KMS-11 (cell line): ENCODE data around the gene DSE.

Experiments used
- H2AFZ ChIP-seq: fragments of 200-600 bp; sonication (generic); 2 replicates; pipeline ENCODE4 v1.6.1; 2016; ENCODE audit warnings: antibody characterized with exemption, mixed run types, low read depth
- H3K27ac ChIP-seq: fragments of 200-600 bp; sonication (generic); 2 replicates; pipeline ENCODE4 v1.6.1; 2016; ENCODE audit warnings: mild to moderate bottlenecking, mixed run types
- H3K27me3 ChIP-seq: fragments of 200-600 bp; sonication (generic); 2 replicates; pipeline ENCODE4 v1.6.1; 2017; ENCODE audit warnings: mild to moderate bottlenecking, low read depth, mixed run types, moderate library complexity; ENCODE audit not compliant: insufficient read depth
- H3K36me3 ChIP-seq: fragments of 200-600 bp; sonication (generic); 2 replicates; pipeline ENCODE4 v1.6.1; 2017; ENCODE audit warnings: mild to moderate bottlenecking, mixed run types; ENCODE audit not compliant: insufficient read depth
- H3K4me1 ChIP-seq: fragments of 200-600 bp; sonication (generic); 2 replicates; pipeline ENCODE4 v1.6.1; 2016; ENCODE audit warnings: mild to moderate bottlenecking, low read depth, mixed run types; ENCODE audit not compliant: poor library complexity, severe bottlenecking
- H3K4me2 ChIP-seq: fragments of 200-600 bp; sonication (generic); 2 replicates; pipeline ENCODE4 v1.7.0; 2016; ENCODE audit warnings: mild to moderate bottlenecking, mixed run types
- H3K4me3 ChIP-seq: fragments of 200-600 bp; sonication (generic); IDR thresholded peaks from 2 replicates; pipeline ENCODE4 v1.6.1; 2017; ENCODE audit warnings: low read depth, low read length, mixed read lengths; ENCODE audit not compliant: insufficient read depth
- H3K79me2 ChIP-seq: fragments of 200-600 bp; sonication (generic); 2 replicates; pipeline ENCODE4 v1.6.1; 2016; ENCODE audit warnings: low read depth, mixed run types; ENCODE audit not compliant: insufficient read depth
- H3K9ac ChIP-seq: fragments of 200-600 bp; sonication (generic); 2 replicates; pipeline ENCODE4 v1.6.1; 2016; ENCODE audit warnings: mild to moderate bottlenecking, mixed run types
- H4K20me1 ChIP-seq: fragments of 200-600 bp; sonication (generic); 2 replicates; pipeline ENCODE4 v1.6.1; 2016; ENCODE audit warnings: mild to moderate bottlenecking, mixed run types; ENCODE audit not compliant: insufficient read depth
- CTCF ChIP-seq: fragments of 200-600 bp; sonication (generic); conservative IDR thresholded peaks from 2 replicates; pipeline ENCODE4 v1.6.1; 2017; ENCODE audit warnings: low read depth, mild to moderate bottlenecking, antibody characterized with exemption, low read length, moderate library complexity, mixed read lengths

Gene DSE

DNA sequence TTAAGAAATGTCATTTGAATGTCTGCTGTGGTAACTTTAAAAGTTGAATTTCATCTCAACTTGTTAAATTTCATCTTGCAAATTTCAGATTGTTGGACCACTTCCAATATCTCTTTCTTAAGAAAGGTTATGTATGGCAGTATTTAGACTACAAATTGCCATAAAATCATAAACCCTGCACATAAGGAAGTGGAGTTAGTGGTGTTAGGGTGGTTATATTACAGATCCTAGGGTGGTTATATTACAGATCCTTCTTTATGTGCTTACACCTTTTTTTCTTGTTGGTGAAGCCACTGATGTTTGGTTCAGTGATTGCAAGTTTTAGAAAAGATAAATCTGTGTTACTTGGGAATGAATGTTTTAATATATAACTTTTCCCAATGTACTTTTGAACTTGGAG is 9.0 kb downstream of the DSE start:
- Histone ChIP-seq H3K36me3 (no peaks in the 10 kb centered on the region), H3K79me2 (no peaks in the 10 kb centered on the region), H4K20me1 (no peaks in the 10 kb centered on the region), H3K4me3 (no peak overlapping the region), H2AFZ (no peak overlapping the region), H3K4me1 (no peaks in the 10 kb centered on the region), H3K27ac (no peak overlapping the region), H3K27me3 (no peaks in the 10 kb centered on the region), H3K9ac (no peak overlapping the region), H3K4me2 (no peak overlapping the region)
- no peak for TF ChIP-seq CTCF

GRCh38 chr6:116380346-116380745 is 9.6 kb downstream of the DSE start:
- Histone ChIP-seq H3K79me2 (no peaks in the 10 kb centered on the region), H3K4me1 (no peaks in the 10 kb centered on the region), H3K9ac (no peak overlapping the region)

GRCh38 chr6:116381000-116381399 is 10.3 kb downstream of the DSE start:
- Histone ChIP-seq H3K36me3 (no peaks in the 10 kb centered on the region), H3K9ac (no peak overlapping the region), H3K27me3 (no peaks in the 10 kb centered on the region), H4K20me1 (no peaks in the 10 kb centered on the region), H3K4me1 (no peaks in the 10 kb centered on the region), H3K4me3 (no peak overlapping the region), H3K27ac (no peak overlapping the region), H3K79me2 (no peaks in the 10 kb centered on the region), H3K4me2 (no peak overlapping the region), H2AFZ (no peak overlapping the region)
- TF ChIP-seq CTCF, result no peak

More at GRCh38 chr6:116380346-116380745, 9.6 kb downstream of the DSE start:
- no peak overlapping the region for H3K4me3 ChIP-seq
- H3K27ac ChIP-seq, result no peak overlapping the region
- TF ChIP-seq CTCF, result no peak
- H2AFZ ChIP-seq, result no peak overlapping the region
- no peak overlapping the region for H3K4me2 ChIP-seq
- no peaks in the 10 kb centered on the region for H4K20me1 ChIP-seq
- H3K36me3 ChIP-seq, result no peaks in the 10 kb centered on the region
- no peaks in the 10 kb centered on the region for H3K27me3 ChIP-seq

DNA sequence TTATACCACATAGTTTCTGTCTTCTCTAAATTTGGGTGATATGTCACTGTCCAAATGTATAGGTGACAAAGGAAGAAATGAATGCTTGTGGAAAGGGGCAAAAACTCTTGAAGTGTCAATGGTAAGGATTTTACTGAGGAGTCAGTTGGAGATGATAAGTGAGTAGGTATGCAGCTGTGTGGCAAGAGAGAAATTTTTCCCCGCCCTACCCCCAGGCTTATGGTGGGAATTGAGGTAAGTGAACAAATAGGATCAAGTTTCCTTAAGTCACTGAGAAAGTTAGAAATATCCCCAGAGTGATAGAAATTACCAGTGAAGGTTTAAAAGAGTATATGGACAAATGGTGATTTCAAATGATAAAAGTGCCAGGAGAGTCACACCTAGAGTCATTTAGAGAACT is 11.8 kb downstream of the DSE start:
- no peak overlapping the region for H3K4me2 ChIP-seq
- no peaks in the 10 kb centered on the region for H4K20me1 ChIP-seq
- H3K27ac ChIP-seq, result no peak overlapping the region
- peaks cover 4% of the 10 kb centered on the region for H3K4me1 ChIP-seq
- H3K4me3 ChIP-seq, result no peak overlapping the region
- H2AFZ ChIP-seq, result no peak overlapping the region
- no peak for TF ChIP-seq CTCF
- no peak overlapping the region for H3K9ac ChIP-seq
- no peaks in the 10 kb centered on the region for H3K79me2 ChIP-seq
- no peaks in the 10 kb centered on the region for H3K36me3 ChIP-seq
- no peaks in the 10 kb centered on the region for H3K27me3 ChIP-seq
